H1 (cell line): ENCODE data around the gene SUSD1. TPM values are rescaled to one million over a fixed set of nuclear protein-coding genes. Genes with fewer than 3 reads are reported as not detected.

Experiments
- CTCF ChIA-PET: fragments of 300-600 bp; sonication (Branson Sonifier 250); formaldehyde crosslinking; loops from one replicate; lab custom pipeline; 2021; ENCODE audit not compliant: partially characterized antibody; lab: Charles Lee
- POLR2A ChIA-PET: fragments of 300-600 bp; sonication (Branson Sonifier 250); formaldehyde crosslinking; loops from one replicate; lab custom pipeline; 2021; ENCODE audit warnings: inconsistent platforms; ENCODE audit not compliant: partially characterized antibody; lab: Charles Lee
- DNase-seq, 2 experiments: peaks; one replicate each; pipeline versions ENCODE4 v3.0.0 to v3.0.0-alpha.2; 2010 to 2022; ENCODE audit warnings: low spot score in 2 of 2, low read depth in 1 of 2, mixed read lengths in 1 of 2
- FAIRE-seq: peaks from 2 replicates; lab custom pipeline; 2011; peaks lifted over from hg19 to GRCh38; lab: Jason Lieb, UNC
- H2AFZ ChIP-seq: 2 replicates; pipeline ENCODE4 v1.8.1; 2012; ENCODE audit warnings: low read length, inconsistent platforms
- H2AK5ac ChIP-seq: 2 replicates; pipeline ENCODE4 v1.6.1; 2013; ENCODE audit warnings: low read depth, low read length
- H2BK120ac ChIP-seq: replicated peaks from 2 replicates; pipeline ENCODE3; 2013; ENCODE audit warnings: low read depth, low read length, inconsistent platforms
- H2BK12ac ChIP-seq: 2 replicates; pipeline ENCODE4 v1.6.1; 2013; ENCODE audit warnings: low read depth, low read length
- H2BK15ac ChIP-seq: 2 replicates; pipeline ENCODE4 v1.6.1; 2013; ENCODE audit warnings: low read length
- H2BK20ac ChIP-seq: 2 replicates; pipeline ENCODE4 v1.6.1; 2013; ENCODE audit warnings: low read length
- H2BK5ac ChIP-seq: 2 replicates; pipeline ENCODE4 v1.6.1; 2013; ENCODE audit warnings: low read depth, low read length
- H3K14ac ChIP-seq: 2 replicates; pipeline ENCODE4 v1.6.1; 2013; ENCODE audit warnings: inconsistent platforms; ENCODE audit not compliant: insufficient read length
- H3K18ac ChIP-seq: 2 replicates; pipeline ENCODE4 v1.6.1; 2013; ENCODE audit warnings: low read length; ENCODE audit errors: extremely low read depth
- H3K23ac ChIP-seq: 2 replicates; pipeline ENCODE4 v1.6.1; 2013; ENCODE audit warnings: inconsistent platforms; ENCODE audit not compliant: insufficient read length
- H3K23me2 ChIP-seq: 2 replicates; pipeline ENCODE4 v1.6.1; 2013; ENCODE audit warnings: low read depth, low read length
- H3K27ac ChIP-seq: 2 replicates; pipeline ENCODE4 v1.6.1; 2011; ENCODE audit warnings: low read depth, low read length, inconsistent platforms
- H3K27me3 ChIP-seq, 4 experiments: replicated peaks in 1 of 4; 1 replicate in 1 of 4; 2 replicates in 3 of 4; pipeline versions ENCODE4 v1.6.1 to v1.8.1; 2011 to 2013; ENCODE audit warnings: low read length in 3 of 4, mild to moderate bottlenecking in 3 of 4, inconsistent platforms in 2 of 4, mixed read lengths in 2 of 4, moderate library complexity in 1 of 4; ENCODE audit not compliant: control insufficient read depth in 3 of 4, insufficient read depth in 3 of 4; ENCODE audit errors: extremely low read depth in 1 of 4
- H3K36me3 ChIP-seq, 4 experiments: 2 replicates each; pipeline versions ENCODE4 v1.6.1 to v1.8.1; 2011 to 2013; ENCODE audit warnings: mild to moderate bottlenecking in 4 of 4, low read length in 3 of 4, moderate library complexity in 2 of 4, control low read depth in 1 of 4, inconsistent platforms in 1 of 4; ENCODE audit not compliant: insufficient read depth in 4 of 4, control insufficient read depth in 2 of 4
- H3K4ac ChIP-seq: replicated peaks from 2 replicates; pipeline ENCODE3; 2013; ENCODE audit warnings: low read length, low read depth, mixed read lengths, inconsistent platforms; ENCODE audit not compliant: insufficient read length
- H3K4me1 ChIP-seq, 4 experiments: replicated peaks in 1 of 4; 1 replicate in 1 of 4; 2 replicates in 3 of 4; pipeline versions ENCODE4 v1.6.1 to v1.8.1; 2011 to 2013; ENCODE audit warnings: low read length in 3 of 4, inconsistent platforms in 2 of 4, mixed read lengths in 1 of 4; ENCODE audit not compliant: insufficient read depth in 4 of 4, control insufficient read depth in 3 of 4
- H3K4me2 ChIP-seq, 2 experiments: 2 replicates each; pipeline versions ENCODE4 v1.6.1 to v1.8.1; 2011 to 2013; ENCODE audit warnings: low read depth in 2 of 2, low read length in 2 of 2, control low read depth in 1 of 2, inconsistent platforms in 1 of 2, mild to moderate bottlenecking in 1 of 2; ENCODE audit not compliant: insufficient read depth in 1 of 2
- H3K4me3 ChIP-seq, 4 experiments: fragments of 200-600, 300-600 bp in 1 of 4; sonication (generic), shearing (Covaris generic), sonication (Bioruptor Twin) in 1 of 4; 2 replicates each; pipeline versions ENCODE4 v1.5.1 to v1.8.1; 2011 to 2016; ENCODE audit warnings: low read length in 4 of 4, low read depth in 3 of 4, control low read depth in 2 of 4, inconsistent platforms in 2 of 4, mild to moderate bottlenecking in 2 of 4, mixed read lengths in 1 of 4, moderate library complexity in 1 of 4; ENCODE audit not compliant: insufficient read depth in 2 of 4; ENCODE audit errors: extremely low read depth in 1 of 4
- H3K56ac ChIP-seq: replicated peaks from 2 replicates; pipeline ENCODE3; 2013; ENCODE audit warnings: low read depth, mild to moderate bottlenecking, mixed read lengths, low read length, inconsistent platforms; ENCODE audit not compliant: insufficient read length
- H3K79me1 ChIP-seq: 2 replicates; pipeline ENCODE4 v1.6.1; 2013; ENCODE audit warnings: low read depth, low read length, control low read depth
- H3K79me2 ChIP-seq, 2 experiments: 2 replicates each; pipeline versions ENCODE4 v1.6.1 to v1.8.1; 2012 to 2013; ENCODE audit warnings: low read length in 2 of 2, mild to moderate bottlenecking in 2 of 2, inconsistent platforms in 1 of 2; ENCODE audit not compliant: insufficient read depth in 2 of 2, control insufficient read depth in 1 of 2
- H3K9ac ChIP-seq, 4 experiments: replicated peaks in 1 of 4; 1 replicate in 1 of 4; 2 replicates in 3 of 4; pipeline versions ENCODE4 v1.6.1 to v1.8.1; 2011 to 2013; ENCODE audit warnings: low read depth in 3 of 4, low read length in 3 of 4, control low read depth in 2 of 4, mild to moderate bottlenecking in 2 of 4, moderate library complexity in 2 of 4, inconsistent platforms in 1 of 4; ENCODE audit errors: extremely low read depth in 1 of 4
- H3K9me3 ChIP-seq, 2 experiments: 2 replicates each; pipeline versions ENCODE4 v1.6.1 to v1.8.1; 2012 to 2013; ENCODE audit warnings: mild to moderate bottlenecking in 2 of 2, moderate library complexity in 2 of 2, control low read depth in 1 of 2, inconsistent platforms in 1 of 2, low read depth in 1 of 2, low read length in 1 of 2, mixed read lengths in 1 of 2; ENCODE audit not compliant: insufficient read depth in 2 of 2
- H4K20me1 ChIP-seq, 2 experiments: replicated peaks in 1 of 2; 2 replicates each; pipeline versions ENCODE3 to v1.8.1; 2011 to 2013; ENCODE audit warnings: inconsistent platforms in 2 of 2, low read length in 2 of 2, mild to moderate bottlenecking in 1 of 2; ENCODE audit not compliant: insufficient read depth in 2 of 2, control insufficient read depth in 1 of 2
- H4K5ac ChIP-seq: 2 replicates; pipeline ENCODE4 v1.6.1; 2013; ENCODE audit warnings: low read length, low read depth, mixed read lengths, inconsistent platforms; ENCODE audit not compliant: insufficient read length
- H4K8ac ChIP-seq: 2 replicates; pipeline ENCODE4 v1.8.0; 2013; ENCODE audit warnings: mild to moderate bottlenecking, moderate library complexity, low read length, inconsistent platforms; ENCODE audit not compliant: insufficient read depth; ENCODE audit errors: extremely low read depth
- H4K91ac ChIP-seq: replicated peaks from 2 replicates; pipeline ENCODE3; 2013; ENCODE audit warnings: low read length, mixed read lengths, inconsistent platforms; ENCODE audit not compliant: insufficient read length
- CBX8 ChIP-seq: fragments of 300-800, 300-1000 bp; sonication (generic); IDR thresholded peaks from 2 replicates; pipeline ENCODE4 v1.7.1; 2016; ENCODE audit warnings: low read depth, low read length, borderline replicate concordance
- CREB1 ChIP-seq: IDR thresholded peaks from 2 replicates; pipeline ENCODE4 v1.6.1; 2012; ENCODE audit warnings: inconsistent platforms
- JUN ChIP-seq: IDR thresholded peaks from 2 replicates; pipeline ENCODE4 v1.6.1; 2011; ENCODE audit warnings: low read depth, mild to moderate bottlenecking, improper control_type of control experiment, low read length
- JUND ChIP-seq: IDR thresholded peaks from 2 replicates; pipeline ENCODE4 v1.6.1; 2011; ENCODE audit warnings: mild to moderate bottlenecking, improper control_type of control experiment, low read length
- WGBS, 2 experiments: shearing (Covaris generic) in 1 of 2; methylation state at CpG; one replicate each; pipeline versions ENCODE4 v1.1.6 to v1.1.7; 2013 to 2015; ENCODE audit warnings: low lambda C conversion rate in 2 of 2, mixed read lengths in 2 of 2, inconsistent platforms in 1 of 2, low coverage in 1 of 2, missing lambda C conversion rate in 1 of 2; ENCODE audit not compliant: insufficient replicate concordance in 2 of 2, insufficient coverage in 1 of 2, insufficient read length in 1 of 2; ENCODE audit errors: extremely low coverage in 1 of 2, missing lambda C conversion rate in 1 of 2; 5-methylcytosine and 5-hydroxymethylcytosine counted together
- polyA plus RNA-seq, 7 experiments: library from polyadenylated mRNA; depleted of rRNA in 3 of 7; stranded (reverse) in 5 of 7; unstranded in 2 of 7; fragments of >200 nt in 5 of 7; fragments of 200-250 nt in 2 of 7; gene quantifications; 1 replicate in 5 of 7; 2 replicates in 1 of 7; 4 replicates in 1 of 7; pipeline versions ENCODE4 v1.2.1 to v1.2.3, GENCODE V29; 2011 to 2013; ENCODE audit warnings: missing spikeins in 2 of 7, mixed read lengths in 2 of 7
- total RNA-seq: library from RNA; stranded (reverse); fragmentation: NEBNext Ultra II Directional; extraction: Animal tissue kit (Norgen Biotek cat#: 25700); gene quantifications from 2 replicates; pipeline ENCODE4 v1.2.1, GENCODE V29; 2021
- TF ChIP-seq, protein P1 (sequence below): IDR thresholded peaks from 2 replicates; pipeline ENCODE4 v1.6.1; 2012; ENCODE audit warnings: inconsistent platforms

Gene SUSD1
- total and polyA plus RNA-seq, 2 of the 8 experiments (the other 6 are each of a cell fraction or from before 2014, with no cell fraction given): 2.8 to 7.2 TPM

DNA sequence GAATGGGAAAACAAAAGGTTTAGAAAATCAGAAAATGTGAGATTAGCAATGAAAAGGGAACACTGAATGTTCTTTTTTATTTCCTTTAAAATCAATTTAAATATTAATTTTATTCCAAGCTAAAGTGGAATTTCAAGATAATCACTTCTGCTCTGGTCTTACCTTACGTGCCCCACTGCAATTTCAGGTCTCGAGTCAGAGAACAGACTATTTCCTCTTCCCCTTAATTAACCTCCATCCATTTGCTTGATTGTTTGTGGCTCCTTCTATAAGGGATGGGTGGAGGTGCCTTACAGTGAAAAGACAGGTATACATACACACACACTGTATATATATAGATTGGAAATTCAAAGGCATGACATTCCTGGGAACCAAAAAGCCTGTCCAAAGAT, 137.1 kb downstream of the SUSD1 start:
- H2AFZ ChIP-seq: no peak overlapping the region
- no peak overlapping the region for H2BK5ac ChIP-seq
- H3K9me3 ChIP-seq: no peaks in the 10 kb centered on the region
- no peak for FAIRE-seq
- no peak overlapping the region for H3K14ac ChIP-seq
- H3K4me3 ChIP-seq: no peak overlapping the region
- H2BK12ac ChIP-seq: no peak overlapping the region
- no peak for DNase-seq
- no peak overlapping the region for H3K23ac ChIP-seq
- no peak overlapping the region for H2BK15ac ChIP-seq
- H3K4ac ChIP-seq: no peak overlapping the region
- no peak overlapping the region for H3K9ac ChIP-seq
- no peaks in the 10 kb centered on the region for H3K36me3 ChIP-seq
- POLR2A ChIA-PET: no interaction called here
- H2AK5ac ChIP-seq: no peak overlapping the region
- H3K18ac ChIP-seq: no peak overlapping the region
- no peak overlapping the region for H2BK120ac ChIP-seq
- H4K91ac ChIP-seq: no peak overlapping the region
- H3K4me1 ChIP-seq: peaks cover 5 to 21% (median 9%) of the 10 kb centered on the region in 4 experiments
- no peaks in the 10 kb centered on the region for H3K79me1 ChIP-seq
- H4K20me1 ChIP-seq: no peaks in the 10 kb centered on the region
- no peak overlapping the region for H2BK20ac ChIP-seq
- H4K5ac ChIP-seq: no peak overlapping the region
- no peak overlapping the region for H4K8ac ChIP-seq
- H3K79me2 ChIP-seq: no peaks in the 10 kb centered on the region
- no peaks in the 10 kb centered on the region for H3K27me3 ChIP-seq
- no peak overlapping the region for H3K4me2 ChIP-seq
- no peaks in the 10 kb centered on the region; the same call in 1 of the 2 replicates for H3K23me2 ChIP-seq
- CTCF ChIA-PET: interaction anchor here (1.0 kb wide), 1 partner anchor 8 kb away, joined by 3 read pairs; no protein-coding TSS in a partner anchor
- no peak overlapping the region for H3K56ac ChIP-seq
- no peak overlapping the region for H3K27ac ChIP-seq
- WGBS, 2 experiments: 95% methylated on average over 2 of the region's 2 CpGs; no CpG with 5 or more reads in 1 of the 2 experiments
- no peak for TF ChIP-seq JUND
- no peak for TF ChIP-seq JUN
- TF ChIP-seq, protein P1, sequence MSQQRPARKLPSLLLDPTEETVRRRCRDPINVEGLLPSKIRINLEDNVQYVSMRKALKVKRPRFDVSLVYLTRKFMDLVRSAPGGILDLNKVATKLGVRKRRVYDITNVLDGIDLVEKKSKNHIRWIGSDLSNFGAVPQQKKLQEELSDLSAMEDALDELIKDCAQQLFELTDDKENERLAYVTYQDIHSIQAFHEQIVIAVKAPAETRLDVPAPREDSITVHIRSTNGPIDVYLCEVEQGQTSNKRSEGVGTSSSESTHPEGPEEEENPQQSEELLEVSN: no peak
- TF ChIP-seq CREB1: no peak
- TF ChIP-seq CBX8: no peak
